ENCODE measurements around the gene DHRS7C. TPM values are rescaled to one million over a fixed set of nuclear protein-coding genes. Genes with fewer than 3 reads are reported as not detected.

DHRS7C gene
- total and polyA plus RNA-seq, 2 donors (not counting 3 experiments of a cell fraction or from before 2014, with no cell fraction given), result not detected

- Histone ChIP-seq H3K27ac (ENCODE audit: insufficient read depth, low read depth, low read length) (no peak overlapping the region), H4K20me1 (replicated peaks; ENCODE audit: control insufficient read depth, extremely low read depth, insufficient read depth, low read length) (no peaks in the 10 kb centered on the region), H3K4me3 (replicated peaks in 1 of 3; ENCODE audit: insufficient read depth in 1 of 3, low read depth in 1 of 3, low read length in 3 of 3) (no peak overlapping the region), H3K9me1 (replicated peaks; ENCODE audit: control insufficient read depth, extremely low read depth, insufficient read depth, low read length) (no peaks in the 10 kb centered on the region), H3K9me3 (replicated peaks; ENCODE audit: control insufficient read depth, insufficient read depth, low read length) (peaks cover 5% of the 10 kb centered on the region), H2AFZ (ENCODE audit: low read depth, low read length) (no peak overlapping the region), H3K4me1 (ENCODE audit: control insufficient read depth, extremely low read depth, insufficient read depth, low read length) (no peaks in the 10 kb centered on the region), H3K9ac (replicated peaks; ENCODE audit: extremely low read depth, insufficient read depth, low read length) (no peak overlapping the region), H3K36me3 (ENCODE audit: control insufficient read depth in 2 of 2, extremely low read depth in 1 of 2, insufficient read depth in 2 of 2, low read length in 2 of 2) (no peaks in the 10 kb centered on the region), H3K27me3 (ENCODE audit: control insufficient read depth in 2 of 2, insufficient read depth in 2 of 2, low read length in 2 of 2) (no peaks in the 10 kb centered on the region), H3K79me2 (ENCODE audit: control insufficient read depth, insufficient read depth, low read length) (no peaks in the 10 kb centered on the region), H3K4me2 (ENCODE audit: insufficient read depth, low read length) (no peak overlapping the region)
- no peak for FAIRE-seq
- TF ChIP-seq POLR2AphosphoS5 (IDR thresholded peaks at IDR 0.05; ENCODE audit: insufficient read depth, low read depth, low read length), result no peak
- no peak for TF ChIP-seq CTCF (IDR thresholded peaks at IDR 0.05; ENCODE audit: extremely low read depth in 1 of 2, insufficient read depth in 1 of 2, low read depth in 1 of 2, low read length in 2 of 2)
- no peak for TF ChIP-seq MYC (IDR thresholded peaks at IDR 0.05; ENCODE audit: low read depth, low read length)
- TF ChIP-seq JUN (IDR thresholded peaks at IDR 0.05; ENCODE audit: borderline replicate concordance, insufficient read depth, insufficient read length, low read depth), result no peak
- no peak for TF ChIP-seq GATA2 (IDR thresholded peaks at IDR 0.05; ENCODE audit: insufficient read depth, insufficient read length, low read depth, low read length)
- no peak for TF ChIP-seq MAX (IDR thresholded peaks at IDR 0.05; ENCODE audit: insufficient read depth, insufficient read length)
- no peak for TF ChIP-seq FOS (IDR thresholded peaks at IDR 0.05; ENCODE audit: borderline replicate concordance, insufficient read depth, low read length)
- no peak for TF ChIP-seq POLR2A (IDR thresholded peaks at IDR 0.05; ENCODE audit: low read depth, low read length)
- TF ChIP-seq EZH2 (IDR thresholded peaks at IDR 0.05; ENCODE audit: borderline replicate concordance, low read depth, low read length, severe bottlenecking), result no peak
- ChIA-PET CTCF (no interaction called here), POLR2A (no interaction called here)
- dilution Hi-C loops (cut with MboI; ENCODE audit: extremely low pct_ligation_motif_present, low sequenced_read_pairs), result no loop called here
- intact Hi-C loops (cut with micrococcal nuclease), result no loop called here
- BruUV-seq (replicated peaks), result no TSS peak
- DNase-seq (ENCODE audit: low read depth, low spot score), result no peak
Measured at GRCh38 chr17:9798008-9798407, 6.6 kb upstream of the DHRS7C start.

Measured in endothelial cell of umbilical vein (primary cell).